OCI-LY7 (cell line): ENCODE results near the gene C6orf89.

Source experiments
- CTCF ChIP-seq: fragments of 200-600 bp; sonication (generic); conservative IDR thresholded peaks from 2 replicates; pipeline ENCODE4 v1.5.1; 2014; ENCODE audit warnings: mild to moderate bottlenecking, antibody characterized with exemption, low read length, moderate library complexity, mixed read lengths
- EZH2phosphoT487 ChIP-seq: fragments of 200-600 bp; sonication (generic); IDR thresholded peaks from 2 replicates; pipeline ENCODE4 v1.6.1; 2018; ENCODE audit warnings: low read depth, borderline replicate concordance, mild to moderate bottlenecking, mixed run types, antibody characterized with exemption, low read length, moderate library complexity, mixed read lengths

- TF ChIP-seq CTCF (0 out of 2 replicates have a peak, but pooled peaks have one; percentile 1), EZH2phosphoT487 (no peak)
Measured at GRCh38 chr6:36963451-36964290, 77.9 kb downstream of the C6orf89 start.
